Adrenal gland (tissue), 12 donors: Measurements from ENCODE around the gene COASY. TPM values are rescaled to one million over a fixed set of nuclear protein-coding genes. Genes with fewer than 3 reads are reported as not detected.
"Not testable (repeated sequence)": the region's sequence is repeated elsewhere in the genome, so short reads cannot be mapped to it uniquely, and the experiment has no call there.

Source experiments
- DNase-seq, 7 donors: peaks; one replicate each; pipeline ENCODE4 v3.0.0-alpha.2; 2019 to 2020
- H3K27ac ChIP-seq, 5 donors: fragments of 200-600 bp; sonication (generic) in 4 of 5; 1 replicate in 3 of 5; 2 replicates in 2 of 5; pipeline versions ENCODE4 v1.5.1 to v1.8.0; 2016 to 2020; ENCODE audit warnings: mild to moderate bottlenecking in 1 of 5
- H3K27me3 ChIP-seq: fragments of 200-600 bp; 2 replicates; pipeline ENCODE4 v1.8.0; 2021
- H3K36me3 ChIP-seq, 2 donors: fragments of 200-600 bp; replicated peaks in 1 of 2; 1 replicate in 1 of 2; 2 replicates in 1 of 2; pipeline versions ENCODE4 v1.5.1 to v1.8.0; 2018 to 2022
- H3K4me1 ChIP-seq, 2 donors: fragments of 200-600 bp; replicated peaks in 1 of 2; 1 replicate in 1 of 2; 2 replicates in 1 of 2; pipeline versions ENCODE4 v1.5.1 to v1.8.0; 2018 to 2021
- H3K4me3 ChIP-seq, 4 donors: fragments of 200-600 bp; sonication (generic) in 3 of 4; one replicate each; pipeline ENCODE4 v1.5.1; 2016 to 2018
- H3K9me3 ChIP-seq, 3 donors: fragments of 200-600 bp; sonication (generic) in 1 of 3; replicated peaks in 1 of 3; 1 replicate in 2 of 3; 2 replicates in 1 of 3; pipeline versions ENCODE4 v1.5.1 to v1.8.0; 2016 to 2021
- CTCF ChIP-seq, 6 experiments: fragments of 450-650 bp in 4 of 6; fragments of 200-600 bp in 2 of 6; sonication (generic) in 1 of 6; IDR thresholded peaks; 1 replicate in 5 of 6; 2 replicates in 1 of 6; pipeline versions ENCODE4 v1.5.1 to v1.8.0; 2016 to 2021; ENCODE audit warnings: antibody characterized with exemption in 6 of 6, mild to moderate bottlenecking in 2 of 6, moderate library complexity in 1 of 6
- POLR2A ChIP-seq, 2 donors: fragments of 450-650 bp; IDR thresholded peaks; one replicate each; pipeline ENCODE4 v1.6.1; 2017; ENCODE audit warnings: antibody characterized with exemption in 2 of 2, mild to moderate bottlenecking in 2 of 2, moderate library complexity in 1 of 2
- WGBS, 4 donors: extraction: QIAGEN DNeasy Blood & Tissue Kit in 2 of 4; methylation state at CpG; one replicate each; pipeline versions ENCODE4 v1.1.5 to v1.1.7; 2013 to 2017; 5-methylcytosine and 5-hydroxymethylcytosine counted together
- intact Hi-C, 2 donors: fragments of 100-400 bp; cut with DNase I; formaldehyde crosslinking; loops; one replicate each; pipeline versions ENCODE4 v1.14.1 to v1.15.0; 2022 to 2023
- polyA plus RNA-seq, 3 donors: library from polyadenylated mRNA; stranded (reverse); fragments of 200-250 nt in 2 of 3; fragments of 350-450 nt in 1 of 3; fragmentation: Illumina TruSeq in 1 of 3; extraction: RNeasy Lipid Tissue Mini Kit (QIAGEN cat#74804) in 1 of 3; gene quantifications; one replicate each; pipeline ENCODE4 v1.2.3, GENCODE V29; 2013 to 2014
- total RNA-seq, 9 donors: library from RNA; depleted of rRNA in 4 of 9; stranded (reverse); fragments of >200 nt in 4 of 9; fragments of 120-200 nt in 1 of 9; fragmentation: NEBNext Ultra II Directional in 1 of 9; extraction: Animal tissue kit (Norgen Biotek cat#: 25700) in 1 of 9; gene quantifications; one replicate each; pipeline versions ENCODE4 v1.1.0 to v1.2.4, GENCODE V29; 2013 to 2023
- donor health status: healthy with polysubstance abuse.
- donor health status: Bipolar disorder and iron deficiency.
- donor health status: DM: yes; HTN: yes; CAD: no.
- donor health status: DM: no; HTN: no; CAD: no.
- donor health status: DM: no; HTN: no; CAD: no.
- donor health status: DM: yes; HTN: yes; CAD: no.

The COASY gene
- total and polyA plus RNA-seq, 12 donors = 46.8 to 192 (median 91.8) TPM

- Histone ChIP-seq H3K27ac (peak overlapping the region in 4 of 5 donors; percentile 59 to 91 (median 82)), H3K4me1 (peaks cover 17 to 21% of the 10 kb centered on the region in 2 donors), H3K36me3 (no peaks in the 10 kb centered on the region), H3K4me3 (peak overlapping the region; percentile 41 to 69 (median 60)), H3K9me3 (no peaks in the 10 kb centered on the region), H3K27me3 (no peaks in the 10 kb centered on the region)
- WGBS, 4 donors = 23 to 27% (median 26%) methylated on average over 4 of the region's 4 CpGs
- no peak for DNase-seq
- intact Hi-C loops = no loop called here
- no peak for TF ChIP-seq CTCF (IDR thresholded peaks at IDR 0.05)
- TF ChIP-seq POLR2A (IDR thresholded peaks at IDR 0.05) = no peak
These were observed 6.8 kb upstream of the COASY start for GRCh38 chr17:42555122-42555622.

- DNase-seq, H3K27me3 ChIP-seq, intact Hi-C loops, H3K9me3 ChIP-seq, H3K27ac ChIP-seq, H3K36me3 ChIP-seq, H3K4me3 ChIP-seq: not testable (repeated sequence)
- WGBS, 4 donors = 61 to 74% (median 68%) methylated on average over 4 to 5 of the region's 5 CpGs
- peaks cover 17 to 21% of the 10 kb centered on the region in 2 donors for H3K4me1 ChIP-seq
These were observed 5.9 kb upstream of the COASY start for GRCh38 chr17:42555961-42556617.

- WGBS, 4 donors = 85 to 90% (median 87%) methylated on average over 6 of the region's 6 CpGs
- Histone ChIP-seq H3K4me1 (peaks cover 29 to 33% of the 10 kb centered on the region in 2 donors), H3K27ac (no peak overlapping the region), H3K9me3 (no peaks in the 10 kb centered on the region), H3K27me3 (no peaks in the 10 kb centered on the region), H3K36me3 (no peaks in the 10 kb centered on the region), H3K4me3 (no peak overlapping the region)
- TF ChIP-seq POLR2A (IDR thresholded peaks at IDR 0.05) = no peak
- no peak for TF ChIP-seq CTCF (IDR thresholded peaks at IDR 0.05)
- intact Hi-C loops = no loop called here
- no peak for DNase-seq
These were observed 2.9 kb upstream of the COASY start for GRCh38 chr17:42559075-42559474.

GRCh38 chr17:42560246-42560645 lies 1.7 kb upstream of the COASY start:
- DNase-seq = no peak
- Histone ChIP-seq H3K4me1 (peaks cover 29 to 30% of the 10 kb centered on the region in 2 donors), H3K27me3 (no peaks in the 10 kb centered on the region), H3K9me3 (no peaks in the 10 kb centered on the region), H3K36me3 (peaks cover 0 to 11% of the 10 kb centered on the region in 2 donors), H3K4me3 (no peak overlapping the region), H3K27ac (no peak overlapping the region)
- 83 to 89% (median 86%) methylated on average over 3 of the region's 3 CpGs for WGBS, 4 donors
- TF ChIP-seq POLR2A (IDR thresholded peaks at IDR 0.05) (no peak), CTCF (IDR thresholded peaks at IDR 0.05) (no peak)
- intact Hi-C loops = no loop called here
